ENCODE results near the gene CLDN14.

CLDN14 gene

GRCh38 chr21:36474591-36474990 lies 5.3 kb downstream of the CLDN14 start:
- H3K9me3 ChIP-seq (ENCODE audit: control insufficient read depth, low read length), result no peaks in the 10 kb centered on the region
- no peak overlapping the region for H3K4me3 ChIP-seq (ENCODE audit: insufficient read depth, low read depth, low read length, poor library complexity, severe bottlenecking)
- no peaks in the 10 kb centered on the region for H3K27me3 ChIP-seq (replicated peaks; ENCODE audit: control insufficient read depth, insufficient read depth, low read length, poor library complexity, severe bottlenecking)
- H3K27ac ChIP-seq (ENCODE audit: insufficient read depth, low read length, poor library complexity, severe bottlenecking), result no peak overlapping the region
- no peaks in the 10 kb centered on the region for H3K4me1 ChIP-seq (ENCODE audit: control insufficient read depth, insufficient read depth, low read length, poor library complexity, severe bottlenecking)
- no peaks in the 10 kb centered on the region for H3K36me3 ChIP-seq (ENCODE audit: control insufficient read depth, insufficient read depth, low read length)
- no peak for DNase-seq

GRCh38 chr21:36473203-36473602 lies 6.7 kb downstream of the CLDN14 start:
- H3K27me3 ChIP-seq (replicated peaks; ENCODE audit: control insufficient read depth, insufficient read depth, low read length, poor library complexity, severe bottlenecking), result no peaks in the 10 kb centered on the region
- DNase-seq, result no peak
- H3K9me3 ChIP-seq (ENCODE audit: control insufficient read depth, low read length), result no peaks in the 10 kb centered on the region
- H3K27ac ChIP-seq (ENCODE audit: insufficient read depth, low read length, poor library complexity, severe bottlenecking), result no peak overlapping the region
- no peak overlapping the region for H3K4me3 ChIP-seq (ENCODE audit: insufficient read depth, low read depth, low read length, poor library complexity, severe bottlenecking)
- no peaks in the 10 kb centered on the region for H3K36me3 ChIP-seq (ENCODE audit: control insufficient read depth, insufficient read depth, low read length)
- H3K4me1 ChIP-seq (ENCODE audit: control insufficient read depth, insufficient read depth, low read length, poor library complexity, severe bottlenecking), result no peaks in the 10 kb centered on the region

- no peak for DNase-seq
- Histone ChIP-seq H3K4me1 (ENCODE audit: control insufficient read depth, insufficient read depth, low read length, poor library complexity, severe bottlenecking) (no peaks in the 10 kb centered on the region), H3K36me3 (ENCODE audit: control insufficient read depth, insufficient read depth, low read length) (no peaks in the 10 kb centered on the region), H3K9me3 (ENCODE audit: control insufficient read depth, low read length) (no peaks in the 10 kb centered on the region), H3K4me3 (ENCODE audit: insufficient read depth, low read depth, low read length, poor library complexity, severe bottlenecking) (no peak overlapping the region), H3K27me3 (replicated peaks; ENCODE audit: control insufficient read depth, insufficient read depth, low read length, poor library complexity, severe bottlenecking) (no peaks in the 10 kb centered on the region), H3K27ac (ENCODE audit: insufficient read depth, low read length, poor library complexity, severe bottlenecking) (no peak overlapping the region)
Measured at GRCh38 chr21:36472377-36472776, 7.5 kb downstream of the CLDN14 start.

GRCh38 chr21:36471254-36471723 lies 8.6 kb downstream of the CLDN14 start:
- Histone ChIP-seq H3K27me3 (replicated peaks; ENCODE audit: control insufficient read depth, insufficient read depth, low read length, poor library complexity, severe bottlenecking) (no peaks in the 10 kb centered on the region), H3K9me3 (ENCODE audit: control insufficient read depth, low read length) (no peaks in the 10 kb centered on the region), H3K27ac (ENCODE audit: insufficient read depth, low read length, poor library complexity, severe bottlenecking) (no peak overlapping the region), H3K36me3 (ENCODE audit: control insufficient read depth, insufficient read depth, low read length) (no peaks in the 10 kb centered on the region), H3K4me1 (ENCODE audit: control insufficient read depth, insufficient read depth, low read length, poor library complexity, severe bottlenecking) (no peaks in the 10 kb centered on the region), H3K4me3 (ENCODE audit: insufficient read depth, low read depth, low read length, poor library complexity, severe bottlenecking) (no peak overlapping the region)
- DNase-seq, result no peak

- DNase-seq, result no peak
- H3K4me1 ChIP-seq (ENCODE audit: control insufficient read depth, insufficient read depth, low read length, poor library complexity, severe bottlenecking), result no peaks in the 10 kb centered on the region
- no peak overlapping the region for H3K27ac ChIP-seq (ENCODE audit: insufficient read depth, low read length, poor library complexity, severe bottlenecking)
- no peaks in the 10 kb centered on the region for H3K27me3 ChIP-seq (replicated peaks; ENCODE audit: control insufficient read depth, insufficient read depth, low read length, poor library complexity, severe bottlenecking)
- H3K36me3 ChIP-seq (ENCODE audit: control insufficient read depth, insufficient read depth, low read length), result no peaks in the 10 kb centered on the region
- no peaks in the 10 kb centered on the region for H3K9me3 ChIP-seq (ENCODE audit: control insufficient read depth, low read length)
- no peak overlapping the region for H3K4me3 ChIP-seq (ENCODE audit: insufficient read depth, low read depth, low read length, poor library complexity, severe bottlenecking)
Measured at GRCh38 chr21:36470294-36470693, 9.6 kb downstream of the CLDN14 start.

- DNase-seq, result no peak
- Histone ChIP-seq H3K36me3 (ENCODE audit: control insufficient read depth, insufficient read depth, low read length) (no peaks in the 10 kb centered on the region), H3K4me1 (ENCODE audit: control insufficient read depth, insufficient read depth, low read length, poor library complexity, severe bottlenecking) (no peaks in the 10 kb centered on the region), H3K27ac (ENCODE audit: insufficient read depth, low read length, poor library complexity, severe bottlenecking) (no peak overlapping the region), H3K4me3 (ENCODE audit: insufficient read depth, low read depth, low read length, poor library complexity, severe bottlenecking) (no peak overlapping the region), H3K27me3 (replicated peaks; ENCODE audit: control insufficient read depth, insufficient read depth, low read length, poor library complexity, severe bottlenecking) (no peaks in the 10 kb centered on the region), H3K9me3 (ENCODE audit: control insufficient read depth, low read length) (no peaks in the 10 kb centered on the region)
Measured at GRCh38 chr21:36466061-36466511, 13.8 kb downstream of the CLDN14 start.

GRCh38 chr21:36465478-36465877 lies 14.4 kb downstream of the CLDN14 start:
- H3K27me3 ChIP-seq (replicated peaks; ENCODE audit: control insufficient read depth, insufficient read depth, low read length, poor library complexity, severe bottlenecking), result no peaks in the 10 kb centered on the region
- no peaks in the 10 kb centered on the region for H3K4me1 ChIP-seq (ENCODE audit: control insufficient read depth, insufficient read depth, low read length, poor library complexity, severe bottlenecking)

GRCh38 chr21:36464590-36464989 lies 15.3 kb downstream of the CLDN14 start:
- DNase-seq, result no peak
- Histone ChIP-seq H3K36me3 (ENCODE audit: control insufficient read depth, insufficient read depth, low read length) (no peaks in the 10 kb centered on the region), H3K9me3 (ENCODE audit: control insufficient read depth, low read length) (no peaks in the 10 kb centered on the region), H3K27ac (ENCODE audit: insufficient read depth, low read length, poor library complexity, severe bottlenecking) (no peak overlapping the region), H3K27me3 (replicated peaks; ENCODE audit: control insufficient read depth, insufficient read depth, low read length, poor library complexity, severe bottlenecking) (no peaks in the 10 kb centered on the region), H3K4me3 (ENCODE audit: insufficient read depth, low read depth, low read length, poor library complexity, severe bottlenecking) (no peak overlapping the region), H3K4me1 (ENCODE audit: control insufficient read depth, insufficient read depth, low read length, poor library complexity, severe bottlenecking) (no peaks in the 10 kb centered on the region)

More at GRCh38 chr21:36465478-36465877, 14.4 kb downstream of the CLDN14 start:
- Histone ChIP-seq H3K9me3 (ENCODE audit: control insufficient read depth, low read length) (no peaks in the 10 kb centered on the region), H3K4me3 (ENCODE audit: insufficient read depth, low read depth, low read length, poor library complexity, severe bottlenecking) (no peak overlapping the region), H3K36me3 (ENCODE audit: control insufficient read depth, insufficient read depth, low read length) (no peaks in the 10 kb centered on the region), H3K27ac (ENCODE audit: insufficient read depth, low read length, poor library complexity, severe bottlenecking) (no peak overlapping the region)
- DNase-seq, result no peak

GRCh38 chr21:36463991-36464390 lies 15.9 kb downstream of the CLDN14 start:
- Histone ChIP-seq H3K4me3 (ENCODE audit: insufficient read depth, low read depth, low read length, poor library complexity, severe bottlenecking) (no peak overlapping the region), H3K9me3 (ENCODE audit: control insufficient read depth, low read length) (no peaks in the 10 kb centered on the region), H3K27ac (ENCODE audit: insufficient read depth, low read length, poor library complexity, severe bottlenecking) (no peak overlapping the region), H3K27me3 (replicated peaks; ENCODE audit: control insufficient read depth, insufficient read depth, low read length, poor library complexity, severe bottlenecking) (no peaks in the 10 kb centered on the region), H3K36me3 (ENCODE audit: control insufficient read depth, insufficient read depth, low read length) (no peaks in the 10 kb centered on the region), H3K4me1 (ENCODE audit: control insufficient read depth, insufficient read depth, low read length, poor library complexity, severe bottlenecking) (no peaks in the 10 kb centered on the region)
- DNase-seq, result no peak

GRCh38 chr21:36463204-36463603 lies 16.7 kb downstream of the CLDN14 start:
- Histone ChIP-seq H3K9me3 (ENCODE audit: control insufficient read depth, low read length) (no peaks in the 10 kb centered on the region), H3K27ac (ENCODE audit: insufficient read depth, low read length, poor library complexity, severe bottlenecking) (no peak overlapping the region), H3K4me3 (ENCODE audit: insufficient read depth, low read depth, low read length, poor library complexity, severe bottlenecking) (no peak overlapping the region), H3K27me3 (replicated peaks; ENCODE audit: control insufficient read depth, insufficient read depth, low read length, poor library complexity, severe bottlenecking) (no peaks in the 10 kb centered on the region), H3K4me1 (ENCODE audit: control insufficient read depth, insufficient read depth, low read length, poor library complexity, severe bottlenecking) (no peaks in the 10 kb centered on the region), H3K36me3 (ENCODE audit: control insufficient read depth, insufficient read depth, low read length) (no peaks in the 10 kb centered on the region)
- DNase-seq, result no peak
